Smooth muscle cell (in vitro differentiated cells): ENCODE data around the gene CEMIP2. TPM values are rescaled to one million over a fixed set of nuclear protein-coding genes. Genes with fewer than 3 reads are reported as not detected.

Experiments used
- DNase-seq: peaks from one replicate; lab custom pipeline; 2025; ENCODE audit not compliant: unreplicated experiment; lab: John Stamatoyannopoulos, UW
- H2AFZ ChIP-seq: fragments of 200-600 bp; sonication (generic); 2 replicates; pipeline ENCODE4 v1.6.0; 2016; ENCODE audit warnings: antibody characterized with exemption, low read depth, mild to moderate bottlenecking
- H3F3A ChIP-seq: fragments of 200-600 bp; sonication (generic); 2 replicates; pipeline ENCODE4 v1.6.0; 2017; ENCODE audit warnings: antibody characterized with exemption, low read depth
- H3K27ac ChIP-seq: fragments of 200-600 bp; sonication (generic); 2 replicates; pipeline ENCODE4 v1.5.1; 2016; ENCODE audit warnings: low read depth, mild to moderate bottlenecking
- H3K27me3 ChIP-seq: fragments of 200-600 bp; sonication (generic); 2 replicates; pipeline ENCODE4 v1.6.1; 2016; ENCODE audit warnings: low read depth, mild to moderate bottlenecking
- H3K36me3 ChIP-seq: fragments of 200-600 bp; sonication (generic); 2 replicates; pipeline ENCODE4 v1.5.1; 2016; ENCODE audit warnings: low read depth
- H3K4me1 ChIP-seq: fragments of 200-600 bp; sonication (generic); 2 replicates; pipeline ENCODE4 v1.5.1; 2016; ENCODE audit warnings: low read depth
- H3K4me2 ChIP-seq: fragments of 200-600 bp; sonication (generic); 2 replicates; pipeline ENCODE4 v1.6.0; 2016; ENCODE audit warnings: mild to moderate bottlenecking
- H3K4me3 ChIP-seq: fragments of 200-600 bp; sonication (generic); 2 replicates; pipeline ENCODE4 v1.5.1; 2016; ENCODE audit warnings: mild to moderate bottlenecking
- H3K79me2 ChIP-seq: fragments of 200-600 bp; sonication (generic); 2 replicates; pipeline ENCODE4 v1.6.0; 2016; ENCODE audit warnings: low read depth, mild to moderate bottlenecking
- H3K9ac ChIP-seq: fragments of 200-600 bp; sonication (generic); 2 replicates; pipeline ENCODE4 v1.6.0; 2016; ENCODE audit warnings: low read depth
- H3K9me3 ChIP-seq: fragments of 200-600 bp; sonication (generic); replicated peaks from 2 replicates; pipeline ENCODE4 v1.5.1; 2016; ENCODE audit warnings: low read depth
- H4K20me1 ChIP-seq: fragments of 200-600 bp; sonication (generic); 2 replicates; pipeline ENCODE4 v1.6.0; 2016; ENCODE audit warnings: low read depth
- CTCF ChIP-seq: fragments of 200-600 bp; sonication (generic); IDR thresholded peaks from 2 replicates; pipeline ENCODE4 v1.5.1; 2017; ENCODE audit warnings: borderline replicate concordance, mild to moderate bottlenecking, antibody characterized with exemption; ENCODE audit not compliant: insufficient read depth, poor library complexity, severe bottlenecking
- WGBS: methylation state at CpG from one replicate; pipeline ENCODE4 v1.1.7; 2016; ENCODE audit warnings: low lambda C conversion rate; 5-methylcytosine and 5-hydroxymethylcytosine counted together
- polyA plus RNA-seq: library from polyadenylated mRNA; unstranded; fragments of >200 nt; fragmentation: Nextera tagmentation; extraction: Ambion mirVana; gene quantifications from 2 replicates; pipeline ENCODE4 v1.2.1, GENCODE V29; 2016
- total RNA-seq: library from RNA; depleted of rRNA; stranded (reverse); fragments of >200 nt; gene quantifications from 2 replicates; pipeline ENCODE4 v1.2.3, GENCODE V29; 2014

The CEMIP2 gene
- total and polyA plus RNA-seq, 2 experiments from 2014 or later: 46.1 to 103 TPM

GRCh38 chr9:71637375-71637774 lies 130.9 kb downstream of the CEMIP2 start:
- no peak overlapping the region for H3K9ac ChIP-seq
- no peaks in the 10 kb centered on the region for H3K4me1 ChIP-seq
- WGBS: 30% methylated on average over 1 of the region's 1 CpG
- H2AFZ ChIP-seq: no peak overlapping the region
- no peaks in the 10 kb centered on the region for H3K9me3 ChIP-seq
- H4K20me1 ChIP-seq: no peaks in the 10 kb centered on the region
- no peaks in the 10 kb centered on the region for H3F3A ChIP-seq
- no peaks in the 10 kb centered on the region for H3K79me2 ChIP-seq
- TF ChIP-seq CTCF: no peak
- H3K4me3 ChIP-seq: no peak overlapping the region
- DNase-seq: no peak
- no peaks in the 10 kb centered on the region for H3K27me3 ChIP-seq
- no peaks in the 10 kb centered on the region for H3K36me3 ChIP-seq
- no peak overlapping the region for H3K4me2 ChIP-seq
- H3K27ac ChIP-seq: no peak overlapping the region

- no peaks in the 10 kb centered on the region for H3K9me3 ChIP-seq
- no peaks in the 10 kb centered on the region for H4K20me1 ChIP-seq
- no peak overlapping the region for H3K27ac ChIP-seq
- DNase-seq: no peak
- H3K4me3 ChIP-seq: no peak overlapping the region
- H3K36me3 ChIP-seq: no peaks in the 10 kb centered on the region
- 90% methylated on average over 5 of the region's 5 CpGs for WGBS
- no peak overlapping the region for H3K4me2 ChIP-seq
- H3K9ac ChIP-seq: no peak overlapping the region
- H3K27me3 ChIP-seq: no peaks in the 10 kb centered on the region
- H3K4me1 ChIP-seq: no peaks in the 10 kb centered on the region
- H3F3A ChIP-seq: no peaks in the 10 kb centered on the region
- H2AFZ ChIP-seq: no peak overlapping the region
- TF ChIP-seq CTCF: no peak
- no peaks in the 10 kb centered on the region for H3K79me2 ChIP-seq
Observed at GRCh38 chr9:71636143-71636839, 132.0 kb downstream of the CEMIP2 start.

DNA sequence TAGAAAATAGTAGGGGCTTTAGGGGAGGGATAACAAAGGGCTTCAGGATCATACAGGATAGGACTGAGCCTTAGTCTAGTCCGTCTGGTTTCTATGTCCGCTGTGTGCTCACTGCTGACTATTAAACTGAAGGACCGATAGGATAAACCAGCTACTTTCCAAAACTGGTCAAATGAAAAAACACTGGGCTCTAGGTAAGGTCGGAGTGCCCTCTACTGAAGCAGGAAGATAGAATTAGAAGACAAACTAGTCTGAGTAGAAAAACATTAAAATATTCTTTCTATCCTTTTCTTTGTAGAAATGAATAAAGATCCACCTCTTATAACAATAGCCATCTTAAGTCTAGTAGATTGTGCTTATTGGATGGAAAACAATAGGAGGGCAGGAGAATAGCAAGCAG lies 133.6 kb downstream of the CEMIP2 start:
- no peak for TF ChIP-seq CTCF
- Histone ChIP-seq H3K9me3 (no peaks in the 10 kb centered on the region), H3K36me3 (no peaks in the 10 kb centered on the region), H3K27ac (no peak overlapping the region), H3K9ac (no peak overlapping the region), H3K79me2 (no peaks in the 10 kb centered on the region), H4K20me1 (no peaks in the 10 kb centered on the region), H3K4me3 (no peak overlapping the region), H3K4me2 (no peak overlapping the region), H2AFZ (no peak overlapping the region), H3K27me3 (no peaks in the 10 kb centered on the region), H3K4me1 (no peaks in the 10 kb centered on the region), H3F3A (no peaks in the 10 kb centered on the region)
- 78% methylated on average over 4 of the region's 4 CpGs for WGBS
- no peak for DNase-seq

Other genes starting within 250 kb of the CEMIP2 start
- 26.7 and 41.1 TPM in 2 replicates for gene ABHD17B, start 142.7 kb upstream of the CEMIP2 start, total RNA-seq
- gene ABHD17B, start 142.7 kb upstream of the CEMIP2 start, polyA plus RNA-seq: 14.1 and 20.6 TPM in 2 replicates
- 9.1 and 10.2 TPM in 2 replicates for gene C9orf85, start 143.1 kb upstream of the CEMIP2 start, total RNA-seq
- 11.8 and 14.1 TPM in 2 replicates for gene C9orf85, start 143.1 kb upstream of the CEMIP2 start, polyA plus RNA-seq